GM21447 (cell line): ENCODE results near the gene IFRD1.

Experiments used
- ATAC-seq: cut with Tn5 transposase; IDR thresholded peaks from one replicate; pipeline ENCODE4 v1.9.1; 2021; ENCODE audit not compliant: unreplicated experiment

The IFRD1 gene

GRCh38 chr7:112485766-112486165 is 35.5 kb downstream of the IFRD1 start:
- ATAC-seq = no peak

GRCh38 chr7:112487457-112488263 is 37.4 kb downstream of the IFRD1 start:
- ATAC-seq = no peak

- ATAC-seq = no peak
Observed at GRCh38 chr7:112488264-112488552, 37.9 kb downstream of the IFRD1 start.

- ATAC-seq = no peak
Observed at GRCh38 chr7:112492186-112492585, 41.9 kb downstream of the IFRD1 start.

GRCh38 chr7:112494656-112495055 is 44.4 kb downstream of the IFRD1 start:
- no peak for ATAC-seq

GRCh38 chr7:112495156-112495788 is 45.0 kb downstream of the IFRD1 start:
- no peak for ATAC-seq

- ATAC-seq = no peak
Observed at GRCh38 chr7:112495810-112496462, 45.7 kb downstream of the IFRD1 start.

- peak; percentile 85 for ATAC-seq
Observed at GRCh38 chr7:112497481-112497880, 47.2 kb downstream of the IFRD1 start.

GRCh38 chr7:112500619-112501018 is 50.4 kb downstream of the IFRD1 start:
- no peak for ATAC-seq

GRCh38 chr7:112501801-112502503 is 51.7 kb downstream of the IFRD1 start:
- no peak for ATAC-seq

GRCh38 chr7:112502700-112503099 is 52.4 kb downstream of the IFRD1 start:
- ATAC-seq = no peak

- no peak for ATAC-seq
Observed at GRCh38 chr7:112503361-112503972, 53.2 kb downstream of the IFRD1 start.

- ATAC-seq = no peak
Observed at GRCh38 chr7:112504093-112504695, 53.9 kb downstream of the IFRD1 start.

- ATAC-seq = no peak
Observed at GRCh38 chr7:112505495-112505894, 55.2 kb downstream of the IFRD1 start.

GRCh38 chr7:112508404-112508803 is 58.1 kb downstream of the IFRD1 start:
- no peak for ATAC-seq

GRCh38 chr7:112509402-112509801 is 59.1 kb downstream of the IFRD1 start:
- ATAC-seq = no peak

GRCh38 chr7:112510001-112510742 is 59.9 kb downstream of the IFRD1 start:
- ATAC-seq = peak; percentile 73

- ATAC-seq = no peak
Observed at GRCh38 chr7:112510743-112511110, 60.5 kb downstream of the IFRD1 start.

- ATAC-seq = no peak
Observed at GRCh38 chr7:112511451-112512202, 61.4 kb downstream of the IFRD1 start.
